Measurements from ENCODE around the gene SMOC2.

GRCh38 chr6:168464546-168464945 lies 23.6 kb downstream of the SMOC2 start:
- TF ChIP-seq, protein P1, sequence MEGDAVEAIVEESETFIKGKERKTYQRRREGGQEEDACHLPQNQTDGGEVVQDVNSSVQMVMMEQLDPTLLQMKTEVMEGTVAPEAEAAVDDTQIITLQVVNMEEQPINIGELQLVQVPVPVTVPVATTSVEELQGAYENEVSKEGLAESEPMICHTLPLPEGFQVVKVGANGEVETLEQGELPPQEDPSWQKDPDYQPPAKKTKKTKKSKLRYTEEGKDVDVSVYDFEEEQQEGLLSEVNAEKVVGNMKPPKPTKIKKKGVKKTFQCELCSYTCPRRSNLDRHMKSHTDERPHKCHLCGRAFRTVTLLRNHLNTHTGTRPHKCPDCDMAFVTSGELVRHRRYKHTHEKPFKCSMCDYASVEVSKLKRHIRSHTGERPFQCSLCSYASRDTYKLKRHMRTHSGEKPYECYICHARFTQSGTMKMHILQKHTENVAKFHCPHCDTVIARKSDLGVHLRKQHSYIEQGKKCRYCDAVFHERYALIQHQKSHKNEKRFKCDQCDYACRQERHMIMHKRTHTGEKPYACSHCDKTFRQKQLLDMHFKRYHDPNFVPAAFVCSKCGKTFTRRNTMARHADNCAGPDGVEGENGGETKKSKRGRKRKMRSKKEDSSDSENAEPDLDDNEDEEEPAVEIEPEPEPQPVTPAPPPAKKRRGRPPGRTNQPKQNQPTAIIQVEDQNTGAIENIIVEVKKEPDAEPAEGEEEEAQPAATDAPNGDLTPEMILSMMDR (IDR thresholded peaks at IDR 0.05) = no peak
- no peak for TF ChIP-seq POLR2A (IDR thresholded peaks at IDR 0.05)
